ENCODE results near the gene NAA60.

Gene NAA60

GRCh38 chr16:3510416-3510815, 66.9 kb downstream of the NAA60 start:
- DNase-seq (ENCODE audit: low spot score) = no peak

- DNase-seq (ENCODE audit: low spot score) = no peak
Observed at GRCh38 chr16:3511286-3512180, 68.1 kb downstream of the NAA60 start.

GRCh38 chr16:3513892-3514583, 70.6 kb downstream of the NAA60 start:
- DNase-seq (ENCODE audit: low spot score) = no peak

GRCh38 chr16:3514621-3515020, 71.1 kb downstream of the NAA60 start:
- no peak for DNase-seq (ENCODE audit: low spot score)

- DNase-seq (ENCODE audit: low spot score) = no peak
Observed at GRCh38 chr16:3515897-3516296, 72.4 kb downstream of the NAA60 start.

GRCh38 chr16:3518292-3518985, 75.0 kb downstream of the NAA60 start:
- DNase-seq (ENCODE audit: low spot score) = no peak

- no peak for DNase-seq (ENCODE audit: low spot score)
Observed at GRCh38 chr16:3518986-3519348, 75.5 kb downstream of the NAA60 start.

- no peak for DNase-seq (ENCODE audit: low spot score)
Observed at GRCh38 chr16:3519581-3519980, 76.1 kb downstream of the NAA60 start.

GRCh38 chr16:3520413-3520812, 76.9 kb downstream of the NAA60 start:
- DNase-seq (ENCODE audit: low spot score) = no peak

- DNase-seq (ENCODE audit: low spot score) = no peak
Observed at GRCh38 chr16:3520841-3521240, 77.4 kb downstream of the NAA60 start.

- no peak for DNase-seq (ENCODE audit: low spot score)
Observed at GRCh38 chr16:3523281-3523680, 79.8 kb downstream of the NAA60 start.

GRCh38 chr16:3525951-3526350, 82.5 kb downstream of the NAA60 start:
- DNase-seq (ENCODE audit: low spot score) = no peak

GRCh38 chr16:3527216-3527829, 83.8 kb downstream of the NAA60 start:
- DNase-seq (ENCODE audit: low spot score) = peak; percentile 47

- no peak for DNase-seq (ENCODE audit: low spot score)
Observed at GRCh38 chr16:3528406-3528805, 84.9 kb downstream of the NAA60 start.

GRCh38 chr16:3529175-3529574, 85.7 kb downstream of the NAA60 start:
- DNase-seq (ENCODE audit: low spot score) = no peak

- DNase-seq (ENCODE audit: low spot score) = no peak
Observed at GRCh38 chr16:3530371-3530914, 87.0 kb downstream of the NAA60 start.

- DNase-seq (ENCODE audit: low spot score) = no peak
Observed at GRCh38 chr16:3532741-3533140, 89.3 kb downstream of the NAA60 start.

GRCh38 chr16:3534126-3534525, 90.6 kb downstream of the NAA60 start:
- no peak for DNase-seq (ENCODE audit: low spot score)

- DNase-seq (ENCODE audit: low spot score) = no peak
Observed at GRCh38 chr16:3536271-3536731, 92.8 kb downstream of the NAA60 start.
